Esophagus mucosa (tissue), 1 donor: ENCODE data around the gene GRIN1. TPM values are rescaled to one million over a fixed set of nuclear protein-coding genes. Genes with fewer than 3 reads are reported as not detected.

Experiments
- ATAC-seq: fragments of 200-7000 bp; cut with Tn5 transposase; one replicate; pipeline ENCODE4 v1.9.1; 2020
- total RNA-seq: library from RNA; stranded (reverse); gene quantifications from one replicate; pipeline ENCODE4 v1.2.4, GENCODE V29; 2023
- donor health status: DM: yes; HTN: yes; CAD: no.

The GRIN1 gene
- total RNA-seq, 1 donor from 2014 or later: 0.12 TPM

DNA sequence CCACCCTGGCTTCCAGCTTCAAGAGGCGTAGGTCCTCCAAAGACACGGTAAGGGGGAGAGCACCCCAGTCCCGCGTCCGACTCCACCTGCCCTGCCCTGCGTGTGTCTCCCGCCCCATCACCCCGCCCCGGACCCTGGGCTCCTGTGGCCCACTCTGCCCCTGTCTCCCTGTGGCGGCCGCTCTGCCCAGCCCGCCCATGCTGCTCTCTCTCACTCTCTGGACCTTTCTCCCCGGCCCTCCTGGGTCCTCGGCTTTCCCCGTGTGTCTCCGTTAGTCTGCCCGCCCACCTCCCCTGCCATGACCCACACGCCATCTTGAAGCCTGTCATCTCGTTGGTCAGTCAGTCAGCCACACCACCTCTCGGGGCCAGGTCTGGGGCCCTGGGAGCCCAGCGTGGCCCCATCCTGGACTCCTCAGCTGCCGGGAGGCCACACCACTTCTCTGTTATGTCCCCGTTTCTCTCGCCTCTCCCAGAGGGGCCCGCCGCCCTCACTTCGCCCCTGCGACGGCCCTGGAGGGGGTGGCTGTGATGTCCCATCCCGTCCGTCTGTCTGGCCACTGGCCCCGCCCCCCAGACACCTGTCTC lies 26.4 kb downstream of the GRIN1 start:
- ATAC-seq: no peak

DNA sequence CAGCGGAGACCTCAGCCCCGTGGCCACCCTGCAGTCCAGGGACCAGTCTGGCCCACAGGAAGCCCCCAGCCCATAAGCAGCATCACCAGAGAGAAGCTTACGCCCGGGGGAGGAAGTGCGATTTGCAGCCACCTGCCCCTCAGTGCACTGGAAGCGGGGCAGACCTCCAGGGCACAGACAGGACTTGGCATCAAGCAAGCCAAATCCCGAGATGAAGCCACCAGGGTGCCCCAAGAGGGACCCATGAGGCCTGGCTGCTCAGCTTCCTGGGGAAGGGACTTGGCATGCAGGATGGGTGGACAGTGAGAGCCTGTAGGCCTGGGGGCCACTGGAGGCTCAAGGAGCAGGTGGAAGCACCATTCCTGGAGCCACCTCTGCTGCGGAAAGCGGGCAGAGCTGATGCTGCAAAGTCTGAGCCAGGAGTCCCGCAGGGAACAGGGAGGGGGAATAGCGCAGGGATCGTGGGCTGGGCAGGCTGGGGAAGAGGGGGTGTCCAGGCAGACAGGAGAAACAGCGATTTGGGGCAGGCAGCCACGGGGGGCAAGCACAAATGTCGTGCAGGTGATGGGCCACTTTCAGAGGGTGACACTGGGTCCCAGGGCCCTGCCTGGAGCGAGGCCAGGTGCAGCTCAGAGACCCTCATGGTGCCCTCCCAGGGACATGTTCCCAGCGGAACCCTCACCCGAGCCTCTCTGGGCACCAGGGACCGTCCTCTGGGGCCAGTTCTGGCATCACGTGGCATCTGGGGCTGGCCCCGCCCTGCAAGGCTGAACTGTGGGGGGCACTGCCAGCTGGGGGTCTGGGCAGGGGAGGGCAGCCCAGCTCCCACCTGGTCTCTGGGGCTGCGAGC lies 27.7 kb downstream of the GRIN1 start:
- no peak for ATAC-seq

DNA sequence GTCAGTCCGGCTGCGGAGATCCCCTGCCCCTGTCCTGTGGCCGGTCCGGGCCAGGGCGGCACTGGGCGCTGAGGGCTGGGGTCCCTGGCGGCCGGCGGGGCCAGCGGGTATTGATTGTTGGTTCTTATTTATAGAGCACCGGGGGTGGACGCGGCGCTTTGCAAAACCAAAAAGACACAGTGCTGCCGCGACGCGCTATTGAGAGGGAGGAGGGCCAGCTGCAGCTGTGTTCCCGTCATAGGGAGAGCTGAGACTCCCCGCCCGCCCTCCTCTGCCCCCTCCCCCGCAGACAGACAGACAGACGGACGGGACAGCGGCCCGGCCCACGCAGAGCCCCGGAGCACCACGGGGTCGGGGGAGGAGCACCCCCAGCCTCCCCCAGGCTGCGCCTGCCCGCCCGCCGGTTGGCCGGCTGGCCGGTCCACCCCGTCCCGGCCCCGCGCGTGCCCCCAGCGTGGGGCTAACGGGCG lies 28.4 kb downstream of the GRIN1 start:
- no peak for ATAC-seq

DNA sequence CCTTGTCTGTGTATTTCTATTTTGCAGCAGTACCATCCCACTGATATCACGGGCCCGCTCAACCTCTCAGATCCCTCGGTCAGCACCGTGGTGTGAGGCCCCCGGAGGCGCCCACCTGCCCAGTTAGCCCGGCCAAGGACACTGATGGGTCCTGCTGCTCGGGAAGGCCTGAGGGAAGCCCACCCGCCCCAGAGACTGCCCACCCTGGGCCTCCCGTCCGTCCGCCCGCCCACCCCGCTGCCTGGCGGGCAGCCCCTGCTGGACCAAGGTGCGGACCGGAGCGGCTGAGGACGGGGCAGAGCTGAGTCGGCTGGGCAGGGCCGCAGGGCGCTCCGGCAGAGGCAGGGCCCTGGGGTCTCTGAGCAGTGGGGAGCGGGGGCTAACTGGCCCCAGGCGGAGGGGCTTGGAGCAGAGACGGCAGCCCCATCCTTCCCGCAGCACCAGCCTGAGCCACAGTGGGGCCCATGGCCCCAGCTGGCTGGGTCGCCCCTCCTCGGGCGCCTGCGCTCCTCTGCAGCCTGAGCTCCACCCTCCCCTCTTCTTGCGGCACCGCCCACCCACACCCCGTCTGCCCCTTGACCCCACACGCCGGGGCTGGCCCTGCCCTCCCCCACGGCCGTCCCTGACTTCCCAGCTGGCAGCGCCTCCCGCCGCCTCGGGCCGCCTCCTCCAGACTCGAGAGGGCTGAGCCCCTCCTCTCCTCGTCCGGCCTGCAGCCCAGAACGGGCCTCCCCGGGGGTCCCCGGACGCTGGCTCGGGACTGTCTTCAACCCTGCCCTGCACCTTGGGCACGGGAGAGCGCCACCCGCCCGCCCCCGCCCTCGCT lies 29.0 kb downstream of the GRIN1 start:
- peak; percentile 5 for ATAC-seq

DNA sequence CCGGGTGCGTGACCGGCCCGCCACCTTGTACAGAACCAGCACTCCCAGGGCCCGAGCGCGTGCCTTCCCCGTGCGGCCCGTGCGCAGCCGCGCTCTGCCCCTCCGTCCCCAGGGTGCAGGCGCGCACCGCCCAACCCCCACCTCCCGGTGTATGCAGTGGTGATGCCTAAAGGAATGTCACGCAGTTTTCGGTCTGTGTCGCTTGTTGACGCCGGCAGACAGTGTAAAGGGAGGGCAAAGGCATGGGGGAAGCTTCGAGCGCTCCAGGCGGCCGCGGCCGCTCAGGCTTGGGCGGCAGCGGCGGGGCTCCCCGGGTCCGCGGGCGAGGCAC lies 29.6 kb downstream of the GRIN1 start:
- ATAC-seq: no peak

DNA sequence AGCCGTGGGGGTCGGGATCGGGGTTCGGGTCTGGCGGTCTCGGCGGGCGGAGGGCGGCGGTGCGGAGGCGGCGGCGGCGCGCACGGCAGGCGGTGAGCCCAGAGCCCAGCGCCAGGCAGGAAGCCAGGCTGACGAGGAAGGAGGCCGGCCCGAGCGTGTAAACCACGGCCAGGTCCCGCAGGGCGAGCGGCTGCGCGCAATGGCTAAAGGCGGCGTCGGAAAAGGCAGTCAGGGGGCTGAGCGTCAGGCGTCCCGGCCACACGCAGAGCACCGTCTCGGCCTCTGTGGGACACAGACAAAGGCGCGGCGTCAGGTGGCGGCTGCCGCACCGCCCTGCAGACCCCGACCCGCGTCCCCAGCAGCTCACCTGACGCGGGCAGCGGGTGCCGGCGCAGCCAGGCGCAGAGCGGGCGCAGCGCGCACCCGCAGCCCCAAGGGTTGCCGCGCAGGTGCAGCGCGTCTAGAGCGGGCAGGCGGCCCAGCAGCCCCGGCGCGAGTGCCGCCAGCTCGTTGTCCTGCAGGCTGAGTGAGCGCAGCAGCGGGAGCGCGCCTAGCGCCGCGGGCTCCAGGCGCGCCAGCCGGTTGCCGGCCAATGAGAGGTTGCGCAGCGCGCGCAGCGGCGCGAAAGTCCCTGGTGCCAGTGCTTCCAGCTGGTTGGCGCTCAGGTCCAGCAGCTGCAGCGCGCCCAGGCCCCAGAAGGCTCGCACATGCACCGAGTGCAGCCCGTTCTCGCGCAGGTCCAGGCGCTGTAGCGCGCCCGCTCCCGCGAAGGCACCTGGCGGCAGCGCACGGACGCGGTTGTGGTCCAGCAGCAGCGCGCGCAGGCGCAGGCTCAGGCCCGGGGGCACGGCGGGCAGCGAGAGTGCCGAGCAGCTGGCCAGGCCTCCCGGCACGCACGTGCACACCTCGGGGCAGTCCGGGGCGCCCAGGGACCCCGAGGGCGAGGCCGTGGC lies 30.2 kb downstream of the GRIN1 start:
- peak; percentile 40 for ATAC-seq

DNA sequence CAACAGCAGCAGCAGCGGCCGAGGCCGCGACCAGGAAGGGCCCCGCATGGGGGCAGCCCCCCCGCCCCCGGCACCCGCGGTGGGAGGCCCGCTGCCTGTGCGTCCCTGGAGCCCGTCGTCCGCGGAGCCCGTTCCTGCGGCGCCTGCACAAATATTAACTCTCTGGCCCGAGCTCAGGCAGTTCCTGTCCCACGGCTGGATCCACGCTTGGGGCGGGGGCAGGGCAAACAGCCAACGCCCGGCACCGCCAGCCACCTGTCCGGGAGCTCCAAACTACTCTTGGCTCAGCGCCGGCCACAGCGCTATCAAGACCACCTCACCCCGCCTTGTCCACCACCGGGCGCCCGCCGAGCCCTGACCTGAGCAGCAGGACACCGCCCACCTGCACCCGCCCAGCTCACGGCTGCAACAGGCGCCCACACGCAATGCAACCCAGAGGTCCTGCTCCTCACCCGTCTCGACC lies 31.0 kb downstream of the GRIN1 start, which contains the start of gene LRRC26:
LRRC26 (minus strand) TSS at position 156 of the 463 bp plus-strand sequence; CDS start at position 48, 108 bp downstream.
- ATAC-seq: no peak

DNA sequence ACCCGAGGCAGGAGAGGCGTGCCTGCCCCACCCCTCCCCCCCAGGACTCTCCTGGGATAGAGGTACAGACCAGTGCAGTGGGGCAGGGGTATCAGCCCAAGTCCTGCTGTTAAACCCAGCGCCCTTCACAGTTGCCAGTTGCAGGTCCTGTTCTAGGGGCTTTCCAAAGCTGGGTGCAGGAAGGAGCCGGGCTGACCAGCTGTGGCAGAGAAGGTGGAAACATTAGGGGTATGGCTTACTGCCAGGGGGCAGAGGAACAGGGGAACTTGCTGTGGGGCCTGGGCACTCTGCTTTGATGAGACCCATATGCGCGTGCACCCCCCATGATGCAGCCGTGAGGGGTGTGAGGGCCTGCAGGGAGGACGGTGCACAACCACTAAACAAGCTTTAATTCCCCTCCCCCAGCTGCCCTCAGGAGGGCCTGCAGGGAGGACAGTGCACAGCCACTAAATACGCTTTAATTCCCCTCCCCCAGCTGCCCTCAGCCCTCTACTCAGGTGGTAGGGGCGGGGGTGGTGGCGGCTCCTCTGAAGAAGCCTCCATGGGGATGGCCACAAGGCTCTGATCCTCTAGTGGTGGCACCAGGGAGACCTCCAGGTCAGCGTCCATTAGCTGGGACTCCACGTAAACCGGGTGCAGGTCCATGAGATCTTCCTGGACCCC lies 31.7 kb downstream of the GRIN1 start:
- ATAC-seq: no peak

DNA sequence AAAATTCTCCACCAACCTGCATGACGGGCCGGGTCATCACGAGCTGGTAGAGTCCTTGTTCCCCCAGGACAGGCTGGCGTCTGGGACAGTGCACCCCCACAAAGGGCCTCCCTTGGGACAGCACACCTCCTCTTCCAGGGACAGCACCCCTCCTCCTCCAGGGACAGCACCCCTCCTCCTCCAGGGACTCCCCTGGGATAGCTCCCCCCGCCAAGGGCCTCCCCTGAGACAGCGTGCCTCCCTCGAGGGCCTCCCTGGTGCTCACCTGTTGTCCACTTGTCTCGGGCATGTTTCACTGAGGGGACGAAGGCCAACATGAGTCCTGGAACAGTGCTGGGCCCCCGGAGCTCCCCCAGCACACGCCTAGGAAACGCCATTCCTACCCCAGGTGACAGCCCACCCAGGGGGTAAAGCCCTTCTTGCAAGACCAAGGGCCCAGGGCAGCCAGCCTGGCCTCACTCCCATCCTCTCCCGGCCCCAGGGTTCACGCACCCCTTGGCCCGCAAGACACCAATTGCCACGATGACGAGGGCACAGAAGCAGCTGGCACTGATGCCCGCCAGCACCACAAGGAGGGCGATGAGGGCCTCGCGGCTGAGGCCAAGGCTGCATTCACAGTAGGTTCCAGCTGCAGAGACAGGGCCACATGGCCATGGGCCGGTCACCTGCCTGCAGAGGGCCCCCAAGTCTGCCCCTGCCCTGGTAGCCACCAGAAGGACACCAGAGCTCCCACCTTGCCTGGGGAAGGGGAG lies 32.4 kb downstream of the GRIN1 start:
- no peak for ATAC-seq

DNA sequence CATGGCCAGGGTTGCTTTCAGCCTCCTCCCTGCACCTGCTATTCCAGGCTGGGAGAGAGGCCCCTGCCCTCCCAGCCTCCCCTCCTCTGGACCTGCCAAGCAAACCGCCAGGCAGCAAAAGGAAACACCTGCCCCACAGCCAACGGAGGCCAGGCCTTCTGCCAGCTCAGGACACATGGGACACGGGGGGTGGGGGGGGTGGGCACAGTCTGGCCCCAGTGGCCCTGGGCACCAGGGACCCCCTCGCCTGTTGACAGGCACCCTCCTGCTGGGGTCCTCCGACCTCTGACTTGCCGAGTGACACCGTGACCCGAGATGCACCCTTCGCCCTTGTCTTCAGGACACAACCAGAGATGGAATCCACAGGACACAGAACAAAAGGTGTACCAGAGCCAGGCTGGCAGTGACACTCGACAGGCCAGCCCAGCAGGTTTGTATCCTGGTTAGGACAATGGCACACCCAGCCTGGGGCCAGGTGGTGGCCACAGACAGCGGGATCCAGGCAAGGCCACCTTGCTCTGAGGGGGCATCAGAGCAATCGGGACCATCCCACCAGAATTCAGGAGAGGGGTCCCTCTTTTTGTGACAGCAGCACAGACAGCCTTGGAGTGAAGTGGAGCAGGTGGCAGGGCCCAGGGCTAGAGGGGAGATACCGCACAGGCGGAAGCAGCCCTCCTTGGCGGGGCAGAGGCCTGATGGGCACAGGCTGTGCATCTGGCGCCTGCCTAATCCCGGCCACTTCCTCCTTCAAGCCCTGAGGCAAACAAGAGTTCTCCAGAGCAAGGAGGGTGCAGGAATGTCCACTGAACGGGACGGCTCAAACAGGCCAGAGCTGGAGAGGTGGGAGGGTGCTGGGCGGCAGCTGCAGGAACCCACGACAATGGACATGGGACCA lies 34.2 kb downstream of the GRIN1 start:
- peak; percentile 38 for ATAC-seq

DNA sequence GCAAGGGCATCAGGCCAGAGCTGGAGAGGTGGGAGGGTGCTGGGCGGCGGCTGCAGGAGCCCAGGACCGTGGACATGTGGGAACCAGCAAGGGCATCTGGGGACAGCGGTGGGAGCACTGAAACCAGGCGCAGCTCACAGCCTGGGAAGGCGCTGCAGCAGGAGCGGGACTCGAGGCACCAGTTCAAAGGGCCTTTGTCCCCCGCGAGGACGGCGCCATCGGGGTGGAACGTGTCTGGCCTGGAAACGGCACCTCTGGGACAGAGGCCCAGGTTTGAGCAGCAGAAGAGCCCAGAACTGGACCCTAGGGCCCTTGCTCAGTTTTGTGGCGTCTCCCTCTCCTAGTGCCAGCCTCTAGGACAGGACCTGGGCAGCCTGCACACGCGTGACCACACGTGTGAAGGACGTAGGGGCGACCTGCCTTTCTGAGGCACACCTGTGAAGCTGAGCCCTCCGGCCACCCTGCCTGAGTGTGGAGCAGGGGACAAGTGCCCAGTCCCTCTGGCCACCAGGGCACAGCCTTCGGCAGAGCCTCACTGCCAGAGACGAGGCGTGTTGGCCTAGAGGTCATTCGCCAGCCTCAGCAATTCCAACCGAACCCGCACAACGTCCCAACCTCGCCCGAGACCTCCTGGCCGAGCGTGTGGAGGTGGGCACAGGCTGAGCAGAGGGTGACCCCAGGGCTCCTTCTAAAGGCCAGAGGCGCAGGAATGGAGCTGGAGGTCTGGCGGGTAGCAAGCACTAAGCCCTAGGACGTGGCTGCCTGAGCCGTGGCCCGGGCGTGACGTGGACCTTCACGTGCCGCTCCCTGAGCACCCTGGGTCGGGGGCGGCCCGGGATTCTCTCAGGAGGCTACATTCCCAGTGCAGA lies 35.1 kb downstream of the GRIN1 start:
- no peak for ATAC-seq

DNA sequence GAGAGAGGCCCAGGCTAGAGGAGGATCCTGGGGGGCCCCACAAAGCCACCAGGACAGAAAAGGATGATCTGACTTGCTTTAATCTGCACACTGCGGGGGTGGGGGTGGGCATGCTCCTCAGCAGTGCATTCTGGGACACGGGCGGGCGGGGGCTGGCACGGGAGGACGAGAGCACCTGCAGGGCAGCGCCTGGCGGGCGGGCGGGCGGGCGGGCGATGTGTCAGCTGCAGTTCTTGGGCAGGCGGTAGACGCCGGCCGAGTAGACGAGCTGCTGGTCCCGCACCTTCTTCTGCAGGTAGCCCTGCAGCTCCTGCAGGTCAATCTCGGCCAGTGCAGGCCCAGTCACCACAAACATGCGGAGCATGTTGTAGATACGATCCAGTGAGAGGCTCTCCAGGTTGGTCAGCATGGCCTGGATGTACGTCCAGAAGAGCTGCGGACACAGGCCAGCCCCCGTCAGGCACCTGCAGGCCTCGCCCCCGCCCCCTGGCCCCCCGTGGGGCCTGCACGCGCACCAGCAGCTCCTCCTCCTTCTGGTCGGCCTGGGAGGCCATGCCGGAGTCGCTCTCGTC lies 35.9 kb downstream of the GRIN1 start:
- ATAC-seq: peak; percentile 2

DNA sequence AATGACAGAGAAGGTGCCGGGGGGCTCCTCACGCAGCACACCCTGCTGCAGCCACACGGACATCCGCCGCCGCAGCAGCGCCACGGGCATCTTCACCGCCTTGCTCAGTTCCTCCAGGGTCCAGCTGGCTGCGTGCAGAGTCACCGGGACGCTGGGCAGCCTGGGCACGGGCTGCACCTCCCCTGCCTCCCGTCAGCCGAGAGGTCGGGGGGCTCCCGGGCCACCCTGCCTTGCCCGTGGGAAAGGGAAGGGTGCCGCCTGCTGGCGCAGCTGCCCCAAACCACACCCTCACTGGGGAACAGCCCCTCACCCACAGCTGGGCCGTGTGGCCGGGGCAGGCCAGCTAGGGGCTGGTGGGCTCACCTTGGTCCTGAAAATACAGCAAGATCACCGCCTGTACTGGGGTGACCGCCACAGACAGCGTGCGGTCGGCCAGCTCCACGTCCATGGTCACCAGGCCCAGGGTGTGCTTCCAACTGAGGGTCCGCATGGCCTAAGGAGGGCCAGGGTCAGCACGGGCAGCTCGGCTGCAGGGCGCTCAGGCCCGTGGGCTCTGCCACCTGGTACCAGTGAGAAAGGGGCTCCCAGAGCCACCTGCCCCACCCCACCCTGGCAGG lies 36.5 kb downstream of the GRIN1 start:
- no peak for ATAC-seq

DNA sequence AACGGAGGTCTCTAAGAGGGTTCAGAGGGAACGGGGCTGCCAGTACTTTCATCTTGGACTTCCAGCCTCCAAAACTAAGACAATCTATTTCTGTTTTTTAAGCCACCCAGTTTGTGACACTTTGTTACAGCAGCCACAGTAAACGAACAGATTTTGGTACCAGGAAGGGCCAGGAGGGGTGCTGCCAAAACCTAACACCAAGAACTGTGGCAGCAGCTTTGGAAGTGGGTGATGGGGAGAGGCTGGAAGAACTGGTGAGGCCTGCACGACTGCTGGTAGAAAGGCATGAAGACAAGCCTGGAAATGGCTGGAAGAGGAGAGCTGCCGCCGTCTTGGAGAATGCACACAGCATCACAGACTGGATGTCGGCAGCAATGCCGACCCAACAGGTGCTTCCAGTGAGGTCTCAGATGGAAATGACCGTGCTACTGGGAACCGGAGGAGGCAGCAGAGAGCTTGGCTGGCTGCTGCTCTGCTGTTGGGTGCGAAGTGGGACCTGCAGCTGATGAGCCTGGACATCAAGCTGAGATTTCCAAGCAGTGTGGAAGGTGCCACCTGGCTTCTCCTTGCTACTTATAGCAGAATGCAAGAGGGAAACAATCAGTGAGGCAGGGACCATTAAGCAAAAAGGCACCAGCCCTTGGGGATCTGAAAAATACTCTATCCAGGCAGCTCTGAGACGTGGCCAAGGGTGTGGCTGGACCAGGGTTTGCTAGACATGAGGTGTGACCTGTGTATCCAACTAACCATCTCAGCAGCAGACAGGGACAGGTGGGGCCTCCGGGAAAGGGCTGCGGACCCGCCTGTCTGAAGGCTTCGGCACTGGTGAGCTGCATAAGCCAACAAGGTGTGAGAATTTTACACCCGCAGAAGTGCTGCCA lies 37.6 kb downstream of the GRIN1 start:
- ATAC-seq: peak; percentile 47

DNA sequence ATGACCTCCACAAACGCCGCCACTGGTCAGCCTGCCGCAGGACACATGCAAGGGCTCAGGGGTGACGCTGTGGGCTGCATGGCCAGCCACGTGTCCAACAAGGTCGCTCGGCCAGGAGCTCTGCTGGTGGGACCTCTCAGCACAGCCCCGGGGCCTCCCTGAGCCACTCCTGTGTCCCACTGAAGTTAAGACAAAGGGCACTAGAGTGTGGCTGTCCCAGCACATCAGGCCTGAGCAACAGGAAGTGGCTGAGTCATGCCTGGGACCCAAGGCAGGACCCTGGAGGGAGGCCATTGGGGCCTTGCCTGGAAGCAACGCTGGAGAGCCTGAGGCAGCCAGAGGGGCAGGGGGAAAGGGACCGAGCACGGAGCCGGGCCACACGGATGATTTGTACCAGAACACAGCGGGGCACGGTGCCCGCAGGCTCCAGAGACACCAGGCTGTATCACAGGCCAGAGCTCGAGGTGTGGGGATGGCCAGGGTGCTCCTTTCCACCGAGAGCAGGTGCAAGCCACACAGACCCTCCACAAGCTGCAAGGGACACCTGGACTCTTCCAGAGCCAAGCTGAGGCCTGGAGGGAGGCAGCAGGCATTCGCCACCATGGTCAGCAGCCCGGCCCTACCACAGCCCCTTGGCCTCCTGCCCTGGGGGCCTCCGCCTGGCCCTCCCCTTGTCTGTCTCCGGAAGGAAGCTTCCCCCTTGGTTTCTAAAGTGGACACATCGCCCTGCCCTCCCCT lies 39.4 kb downstream of the GRIN1 start:
- no peak for ATAC-seq
